Fibroblast of peridontal ligament (primary cell): ENCODE results near the gene THADA.

ENCODE experiments used
- DNase-seq: peaks from one replicate; pipeline ENCODE4 v3.0.0-alpha.2; 2010; ENCODE audit errors: extremely low read depth

The THADA gene

DNA sequence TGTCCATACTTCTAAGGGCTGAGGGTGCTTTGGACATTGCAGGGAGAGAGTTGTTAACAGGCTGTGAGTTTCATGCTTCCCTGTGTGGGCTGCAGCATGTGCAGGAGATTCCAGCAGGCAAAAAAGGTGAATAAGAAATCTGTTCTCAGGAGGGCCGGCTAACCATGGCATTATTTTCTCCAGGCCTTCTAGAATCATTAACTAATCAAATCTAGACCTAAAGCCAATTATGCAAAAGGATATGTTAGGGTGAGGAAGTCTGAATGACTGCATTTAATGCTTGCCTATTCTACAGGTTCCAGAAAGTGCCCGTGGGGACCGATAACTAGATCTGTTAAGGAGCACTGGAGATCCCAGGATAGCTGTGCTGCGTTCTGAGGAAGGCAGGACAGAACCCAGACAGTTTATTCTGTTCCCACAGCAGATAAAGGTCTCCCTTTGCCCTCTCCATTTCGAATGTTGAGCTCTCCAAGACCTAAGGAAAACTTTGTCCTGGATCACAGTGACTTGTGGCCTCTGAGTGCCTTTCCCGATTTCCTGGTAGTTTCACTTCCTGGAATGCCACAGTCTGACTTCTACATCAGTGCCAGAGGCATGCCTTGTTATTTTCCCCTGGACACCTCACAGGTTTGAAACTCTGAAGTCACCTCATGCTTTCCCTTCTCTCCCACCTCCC lies 319.4 kb downstream of the THADA start:
- no peak for DNase-seq

DNA sequence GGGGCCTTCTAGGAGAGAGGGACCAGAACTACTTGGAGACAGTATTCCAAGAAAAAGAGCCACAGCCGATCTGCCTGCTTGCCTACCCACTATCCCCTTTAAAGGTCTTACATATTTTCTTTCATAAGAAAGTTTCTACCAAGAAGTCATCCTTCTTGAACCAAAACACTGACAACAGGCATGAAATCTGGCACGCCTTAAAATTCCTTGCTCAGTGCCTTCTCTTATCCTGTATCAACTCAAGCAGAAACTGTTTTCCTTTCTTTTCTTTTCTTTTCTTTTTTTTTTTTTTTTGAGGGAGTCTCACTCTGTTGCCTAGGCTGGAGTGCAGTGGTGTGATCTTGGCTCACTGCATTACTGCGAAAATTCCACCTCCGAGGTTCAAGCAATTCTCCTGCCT lies 321.1 kb downstream of the THADA start:
- no peak for DNase-seq

DNA sequence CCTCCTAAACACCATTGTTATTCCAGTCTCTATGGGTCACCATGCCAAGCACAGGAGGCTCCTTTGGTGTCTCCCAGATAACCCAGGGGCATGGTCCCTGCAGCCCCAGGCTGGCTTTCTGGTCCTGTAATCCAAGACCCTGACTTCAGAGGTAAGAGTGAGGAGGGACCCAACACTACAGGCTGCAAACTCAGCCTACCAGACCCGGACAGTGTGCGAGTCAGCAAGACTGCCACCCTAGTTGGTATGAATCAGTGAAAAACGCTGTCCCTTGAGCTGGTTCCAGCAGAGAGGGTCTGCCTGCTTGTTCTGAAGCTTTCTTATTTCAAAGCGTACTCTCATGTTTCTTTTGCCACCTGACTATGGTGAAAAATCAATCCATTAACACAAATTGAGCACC lies 321.8 kb downstream of the THADA start:
- no peak for DNase-seq

DNA sequence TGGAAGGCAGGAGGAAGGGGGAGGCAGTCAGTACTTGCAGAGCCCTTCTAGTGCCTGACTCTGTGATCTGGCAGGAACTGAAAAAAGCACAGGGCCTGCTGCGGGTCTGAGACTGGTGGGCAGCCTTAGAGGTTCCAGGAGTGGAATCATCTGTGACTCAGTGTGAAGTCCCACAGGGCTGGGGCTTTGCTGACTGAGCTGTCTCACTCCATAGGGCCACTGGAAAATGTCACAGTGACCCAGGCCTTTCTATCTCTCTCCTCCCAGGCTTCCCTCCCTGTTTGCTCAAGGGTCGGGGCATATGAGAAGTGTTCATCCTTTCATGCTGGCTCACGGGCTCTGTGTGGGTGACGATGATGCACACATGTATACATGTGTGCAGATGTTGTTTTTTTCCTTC lies 322.3 kb downstream of the THADA start:
- DNase-seq, result no peak

DNA sequence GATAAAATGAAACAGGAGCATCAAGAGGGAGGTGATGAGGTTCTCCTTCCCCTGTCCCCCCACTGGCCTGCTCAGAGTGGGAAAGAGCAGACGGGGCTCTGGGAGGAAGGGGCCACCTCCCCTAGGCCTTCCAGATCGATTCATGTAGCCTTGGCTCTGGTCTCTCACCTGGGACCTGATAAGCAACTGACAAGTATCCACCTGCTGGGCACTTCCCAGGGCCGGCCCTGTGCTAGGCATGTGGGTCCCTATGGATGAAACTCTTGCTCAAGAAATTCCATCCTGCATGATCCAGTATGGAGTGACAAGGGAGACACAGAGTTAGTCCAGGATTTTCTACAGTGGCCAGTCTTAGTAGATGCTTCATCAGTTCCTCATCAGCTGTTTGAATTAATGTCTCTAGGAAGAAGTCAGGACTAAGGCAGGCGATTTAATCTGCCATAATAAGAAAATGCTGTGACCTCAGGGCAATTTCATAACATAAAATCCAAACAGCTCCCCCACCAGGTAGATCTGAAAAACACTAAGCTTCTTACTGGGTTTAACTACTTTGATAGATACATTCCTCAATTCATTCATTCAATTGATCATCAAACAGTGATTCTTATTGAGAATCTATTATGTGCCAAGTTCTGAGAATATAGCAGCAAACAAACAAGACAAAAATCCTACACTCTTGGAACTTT lies 324.8 kb downstream of the THADA start:
- DNase-seq, result no peak

DNA sequence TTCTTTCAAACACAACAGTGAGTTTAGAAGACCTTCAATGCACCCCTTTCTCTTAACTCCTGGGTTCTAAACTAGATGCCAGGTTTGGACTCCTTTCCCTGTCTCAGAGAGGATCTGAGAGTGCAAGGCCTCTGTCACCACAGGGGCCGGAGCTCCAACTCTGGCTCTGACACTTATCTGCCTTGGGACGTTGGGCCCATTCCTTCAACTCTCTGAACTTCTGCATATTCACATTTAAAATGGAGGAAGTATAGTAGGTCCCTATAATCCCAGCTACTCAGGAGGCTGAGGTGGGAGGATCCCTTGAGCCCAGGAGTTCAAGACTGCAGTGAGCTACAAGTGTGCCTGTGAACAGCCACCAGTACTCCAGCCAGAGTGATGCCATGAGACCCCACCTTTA lies 325.4 kb downstream of the THADA start:
- no peak for DNase-seq

GRCh38 chr2:43269706-43270105 lies 326.1 kb downstream of the THADA start:
- DNase-seq, result peak; percentile 92

- DNase-seq, result peak; percentile 95
Measured at GRCh38 chr2:43269074-43269572, 326.7 kb downstream of the THADA start.

DNA sequence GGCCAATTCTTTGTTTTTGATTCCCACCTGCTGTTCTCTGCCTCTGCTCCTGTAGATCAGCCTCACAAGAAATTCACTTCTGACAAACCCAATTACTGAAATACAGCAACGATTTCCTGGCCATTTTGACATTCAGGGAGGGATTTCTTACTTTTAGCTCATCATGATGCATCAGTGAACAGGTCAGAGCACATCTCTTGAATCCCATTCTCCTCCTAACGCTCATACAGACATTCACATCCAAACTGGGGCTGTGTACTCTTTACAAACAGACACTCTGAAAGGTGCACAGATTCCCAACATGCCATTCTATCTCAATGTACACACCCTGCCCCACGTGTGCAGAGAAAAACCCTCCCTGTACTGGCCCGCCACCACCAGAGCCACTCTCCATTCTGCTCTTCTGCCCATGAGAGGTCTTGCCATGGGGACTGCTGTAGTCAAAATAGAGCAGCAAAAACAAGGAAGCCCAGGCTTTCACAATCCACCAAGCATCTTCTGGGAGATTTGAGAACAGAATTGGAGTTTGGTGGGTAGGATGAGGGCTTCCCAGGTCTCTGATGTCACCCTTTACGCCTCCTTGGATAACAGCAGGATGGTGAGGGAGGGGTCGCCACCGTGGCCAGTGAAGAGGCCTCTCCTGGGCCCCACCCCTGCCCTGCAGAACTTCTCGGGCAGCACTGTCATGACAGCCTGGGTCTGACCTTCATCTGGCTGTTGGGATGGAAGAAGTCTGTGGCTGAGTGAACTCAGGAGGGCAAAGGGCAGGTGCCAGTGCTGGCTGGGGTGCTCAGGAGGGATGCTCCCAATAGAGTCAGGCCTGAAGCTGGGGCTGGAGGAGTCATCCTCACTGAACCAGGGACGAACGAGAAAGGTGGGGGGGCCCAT lies 327.5 kb downstream of the THADA start:
- peak; percentile 27 for DNase-seq

DNA sequence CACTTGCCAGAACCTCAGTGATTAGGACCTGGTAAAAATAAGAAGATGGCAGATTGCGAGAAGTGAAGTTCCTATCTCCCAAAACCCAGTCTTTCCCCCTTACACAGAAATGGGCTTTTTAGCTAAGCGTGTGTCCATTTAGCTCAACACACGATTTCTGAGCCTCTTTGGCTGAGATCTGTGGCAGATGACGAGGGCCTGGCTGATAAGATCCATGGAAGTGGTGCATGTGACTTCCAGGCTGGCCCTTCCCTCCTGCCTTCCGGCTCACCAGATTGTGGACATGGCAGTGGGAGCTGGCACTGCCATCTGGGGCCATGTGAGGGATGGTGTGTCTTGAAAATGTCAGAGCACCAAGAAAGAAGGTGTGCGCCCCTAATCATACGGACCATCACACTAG lies 328.5 kb downstream of the THADA start:
- no peak for DNase-seq

GRCh38 chr2:43266711-43267111 lies 329.1 kb downstream of the THADA start:
- DNase-seq, result no peak

GRCh38 chr2:43265421-43265820 lies 330.4 kb downstream of the THADA start:
- DNase-seq, result peak; percentile 68

- DNase-seq, result peak; percentile 88
Measured at GRCh38 chr2:43265001-43265400, 330.8 kb downstream of the THADA start.

DNA sequence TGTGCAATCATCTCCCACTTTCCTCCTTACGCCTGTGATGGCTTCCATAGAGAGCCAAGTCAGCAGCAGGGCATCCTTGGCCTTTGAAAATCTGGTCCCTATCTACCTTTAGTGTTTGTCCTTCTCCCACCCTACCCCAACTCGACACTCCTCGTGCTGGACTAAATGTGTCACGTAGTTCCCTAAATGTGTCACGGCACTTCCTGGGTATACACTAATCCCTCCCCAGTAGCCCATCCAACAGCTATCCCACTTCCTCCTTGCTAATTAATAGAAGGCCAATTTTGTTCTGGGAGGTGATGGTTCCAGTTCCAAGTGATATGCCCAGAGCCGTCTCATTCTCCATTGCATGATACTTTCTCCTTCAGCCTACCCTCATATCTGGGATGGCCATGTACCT lies 332.9 kb downstream of the THADA start:
- no peak for DNase-seq

- DNase-seq, result no peak
Measured at GRCh38 chr2:43262239-43262638, 333.6 kb downstream of the THADA start.

DNA sequence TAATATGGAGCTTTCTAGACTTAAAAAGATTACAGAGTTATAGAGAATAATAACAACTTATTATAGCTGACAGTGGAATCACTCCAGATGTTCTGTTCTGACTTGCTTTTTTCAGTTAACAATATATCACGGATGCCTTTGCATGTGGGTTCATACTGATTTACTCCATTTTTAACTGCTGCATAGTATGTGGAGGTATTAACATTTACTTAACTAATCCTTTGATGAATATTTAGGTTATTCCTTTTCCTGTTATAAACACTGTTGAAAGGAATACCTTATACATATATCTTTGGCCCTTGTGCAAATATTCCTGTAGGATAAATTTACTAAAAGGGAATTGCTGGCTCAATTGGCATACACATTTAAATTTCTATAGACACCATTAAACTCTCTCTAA lies 336.3 kb downstream of the THADA start:
- DNase-seq, result no peak

DNA sequence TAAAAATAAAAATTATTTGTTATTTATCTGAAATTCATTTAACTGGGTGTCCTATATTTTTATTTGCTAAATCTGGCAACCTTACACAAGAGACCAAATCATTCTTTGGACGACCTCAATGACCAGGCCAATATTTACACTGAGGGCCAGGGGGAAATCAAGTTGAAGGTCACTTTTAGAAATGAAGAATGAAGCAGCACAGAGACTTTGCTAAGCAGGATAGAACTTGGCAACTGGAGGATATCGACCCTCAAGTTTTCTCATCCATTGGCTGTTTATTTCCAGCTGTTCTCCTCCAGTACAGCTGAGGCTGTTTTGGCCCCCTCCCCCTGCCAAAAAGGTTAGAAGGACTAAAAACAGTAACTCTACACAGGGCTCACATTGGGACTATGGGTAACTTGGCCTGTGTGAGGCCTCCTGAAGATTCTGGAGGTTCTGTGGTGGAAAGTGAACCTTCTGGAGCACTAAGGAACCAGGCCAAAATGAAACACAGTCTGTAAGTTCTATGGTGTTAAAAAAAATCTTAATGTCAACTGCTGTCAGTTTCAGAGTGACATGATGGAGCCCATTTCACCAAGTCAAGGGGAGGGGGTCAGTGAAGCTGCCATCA lies 337.2 kb downstream of the THADA start:
- no peak for DNase-seq

DNA sequence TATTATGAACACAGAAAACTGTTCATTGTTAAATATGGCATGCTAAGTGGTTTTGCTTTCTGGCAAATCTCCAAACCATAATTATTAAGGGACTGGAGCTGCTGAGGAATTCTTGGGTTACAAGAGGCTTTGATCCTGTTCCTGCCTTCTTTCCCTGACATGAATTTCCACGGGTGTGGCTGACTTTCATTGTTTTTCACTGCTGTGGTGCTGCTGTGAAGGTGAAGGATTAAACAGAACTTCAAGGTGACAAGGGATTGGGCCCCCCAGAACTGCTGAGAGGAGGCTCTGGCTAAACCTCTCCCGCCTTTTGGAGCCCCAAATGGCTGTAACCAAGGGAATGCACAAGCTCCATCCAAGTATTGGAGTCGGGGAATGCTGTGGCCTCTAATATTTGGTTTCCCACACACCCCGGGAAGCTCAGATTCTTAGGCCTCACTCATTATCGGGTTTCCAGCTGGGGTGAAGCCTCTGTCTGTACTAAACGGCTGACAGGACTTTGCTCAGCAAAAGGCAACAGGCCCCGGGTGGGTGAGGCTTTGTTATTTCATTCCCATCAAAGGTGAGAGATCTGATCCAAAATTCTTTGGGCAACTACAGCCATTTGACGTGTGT lies 340.4 kb downstream of the THADA start:
- DNase-seq, result peak; percentile 57

DNA sequence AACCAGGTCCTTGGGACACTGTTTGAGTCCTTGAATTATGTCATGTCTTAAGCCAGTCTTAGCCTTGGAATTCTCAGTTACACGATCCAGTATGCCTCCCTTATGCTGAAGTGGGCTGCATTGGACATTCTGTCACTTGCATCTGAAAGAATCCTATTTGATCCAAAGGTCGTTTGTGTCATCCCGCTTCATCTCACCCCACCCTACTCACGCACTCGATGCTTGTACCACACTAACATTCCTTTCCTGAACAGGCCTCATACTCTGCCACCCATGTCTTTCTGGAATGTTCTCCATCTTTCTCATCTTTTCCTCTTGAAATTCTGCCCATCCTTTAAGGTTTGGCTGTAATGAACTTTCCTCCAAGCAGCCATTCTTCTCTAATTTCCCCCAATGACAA lies 341.5 kb downstream of the THADA start:
- no peak for DNase-seq

- DNase-seq, result peak; percentile 95
Measured at GRCh38 chr2:43251171-43251731, 344.6 kb downstream of the THADA start.

DNA sequence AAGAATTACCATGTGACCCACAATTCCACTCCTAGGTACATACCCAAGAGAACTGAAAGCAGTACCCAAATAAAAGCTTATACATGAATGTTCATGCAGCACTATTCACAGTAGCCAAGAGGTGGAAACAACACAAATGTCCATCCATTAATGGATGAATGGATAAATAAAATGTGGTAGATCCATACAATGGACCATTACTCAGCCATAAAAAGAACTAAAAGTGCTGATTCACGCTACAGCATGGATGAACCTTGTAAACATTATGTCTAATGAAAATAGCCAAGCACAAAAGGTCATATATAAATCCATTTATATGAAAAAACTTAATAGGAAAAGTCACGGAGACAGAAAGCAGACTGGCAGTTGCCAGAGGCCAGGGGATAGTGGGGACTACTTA lies 345.8 kb downstream of the THADA start:
- no peak for DNase-seq
